ENCODE measurements around the gene CAPN3.

The CAPN3 gene

DNA sequence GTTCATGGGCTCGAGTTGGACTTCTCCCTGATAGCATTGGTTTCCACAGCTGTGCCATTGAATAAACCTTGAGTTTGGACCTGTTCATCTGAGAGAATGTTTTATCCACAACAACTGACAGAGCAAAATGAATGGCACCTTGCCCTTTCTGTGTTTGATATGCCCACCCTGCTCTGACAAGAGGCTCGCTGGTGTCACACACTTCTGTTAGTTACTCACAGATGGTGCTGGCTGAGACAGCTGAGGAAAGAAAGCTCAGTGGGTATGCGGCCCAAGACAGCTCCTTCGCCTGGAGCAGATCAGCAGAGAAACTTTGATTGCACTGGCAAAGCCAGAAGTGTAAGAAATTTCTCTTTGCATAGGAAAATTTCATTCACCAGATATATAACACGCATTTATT, 2.5 kb upstream of the CAPN3 start:
- DNase-seq (ENCODE audit: low read depth): no peak

- no peak for DNase-seq (ENCODE audit: low read depth)
Observed at GRCh38 chr15:42358141-42358540, 1.2 kb upstream of the CAPN3 start.

- DNase-seq (ENCODE audit: low read depth): no peak
Observed at GRCh38 chr15:42359985-42360384, 684 bp downstream of the CAPN3 start.

GRCh38 chr15:42360535-42361112, 1.3 kb downstream of the CAPN3 start:
- DNase-seq (ENCODE audit: low read depth): no peak

- DNase-seq (ENCODE audit: low read depth): no peak
Observed at GRCh38 chr15:42363487-42363886, 4.2 kb downstream of the CAPN3 start.

GRCh38 chr15:42363942-42364341, 4.6 kb downstream of the CAPN3 start:
- DNase-seq (ENCODE audit: low read depth): no peak

DNA sequence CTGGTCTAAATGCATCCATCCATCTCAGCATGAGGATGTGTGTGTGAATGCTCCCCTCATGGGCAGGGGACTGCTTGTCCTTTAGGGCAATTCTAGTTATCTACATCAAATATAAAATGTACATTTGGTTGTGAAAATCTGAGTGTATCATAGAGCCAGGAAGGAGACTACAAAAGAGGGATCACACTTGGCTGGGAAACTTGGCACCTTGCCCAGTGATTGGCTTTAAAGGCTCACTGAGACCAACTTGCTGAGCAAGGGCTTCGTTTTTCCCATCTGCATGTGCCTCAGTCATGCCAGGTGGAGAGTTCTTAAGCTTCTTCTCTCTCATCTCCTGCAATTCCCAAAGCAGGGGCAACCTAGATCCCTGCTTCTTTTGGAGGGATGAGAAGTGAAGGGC, 5.2 kb downstream of the CAPN3 start:
- DNase-seq (ENCODE audit: low read depth): no peak

GRCh38 chr15:42365921-42366550, 6.7 kb downstream of the CAPN3 start:
- no peak for DNase-seq (ENCODE audit: low read depth)

GRCh38 chr15:42367041-42367440, 7.7 kb downstream of the CAPN3 start:
- DNase-seq (ENCODE audit: low read depth): no peak

DNA sequence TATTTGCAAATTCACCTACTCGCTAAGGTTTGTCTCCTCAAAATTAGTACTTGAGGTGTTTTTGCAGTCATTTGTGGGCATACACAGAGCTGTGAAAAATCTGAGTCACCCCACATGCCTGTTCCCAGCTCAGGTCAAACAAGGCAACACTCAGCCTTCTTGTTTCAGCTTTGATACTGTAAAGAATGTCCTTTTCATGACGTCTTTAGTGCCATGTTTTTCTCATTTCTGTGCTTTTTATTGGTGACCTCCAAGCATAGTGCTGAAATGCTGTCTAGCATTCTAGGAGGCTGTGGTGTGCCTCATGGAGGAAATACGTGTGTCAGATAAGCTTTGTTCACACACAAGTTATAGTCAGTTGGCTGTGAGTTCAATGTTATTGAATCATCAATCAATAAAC, 8.8 kb downstream of the CAPN3 start:
- no peak for DNase-seq (ENCODE audit: low read depth)

DNA sequence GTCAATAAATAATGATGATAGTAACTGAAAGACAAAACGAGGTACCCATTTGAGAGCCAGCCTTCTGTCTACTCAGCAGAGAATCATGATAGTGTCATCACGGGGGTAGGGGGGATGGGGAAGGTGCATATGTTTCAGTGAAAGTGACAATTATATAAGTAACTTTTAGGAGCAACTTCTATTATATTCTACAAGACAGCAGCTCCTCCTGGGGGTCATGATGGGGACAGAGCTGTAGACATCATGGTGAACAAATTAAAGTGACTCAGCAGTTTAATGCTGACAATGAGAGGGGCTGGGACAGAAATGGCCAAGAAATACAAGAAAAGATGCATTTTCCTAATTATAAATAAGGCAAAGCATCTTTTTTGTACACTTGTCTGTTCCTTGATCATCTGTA, 11.8 kb downstream of the CAPN3 start:
- no peak for DNase-seq (ENCODE audit: low read depth)

GRCh38 chr15:42373274-42373673, 14.0 kb downstream of the CAPN3 start:
- DNase-seq (ENCODE audit: low read depth): no peak

DNA sequence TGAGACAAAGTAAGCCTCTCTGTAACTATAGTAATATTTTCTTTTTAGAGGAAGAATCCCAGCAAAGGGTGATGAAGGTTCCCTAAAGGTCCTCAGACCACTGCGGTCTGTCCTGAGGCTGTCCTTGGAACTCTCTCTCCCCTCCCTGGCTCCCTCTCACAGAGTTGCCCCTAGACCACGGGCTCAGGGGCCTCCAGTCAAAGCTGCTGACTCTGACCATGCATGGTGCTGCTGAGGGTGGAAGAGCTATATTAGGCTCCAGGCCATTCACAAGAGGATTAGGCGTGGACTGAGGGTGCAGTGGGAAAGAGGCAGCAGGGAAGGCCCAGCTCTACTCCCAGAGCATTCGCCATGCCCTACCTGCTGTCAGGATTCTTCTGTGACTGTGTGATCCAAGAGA, 14.6 kb downstream of the CAPN3 start:
- no peak for DNase-seq (ENCODE audit: low read depth)

- no peak for DNase-seq (ENCODE audit: low read depth)
Observed at GRCh38 chr15:42374810-42375209, 15.5 kb downstream of the CAPN3 start.

DNA sequence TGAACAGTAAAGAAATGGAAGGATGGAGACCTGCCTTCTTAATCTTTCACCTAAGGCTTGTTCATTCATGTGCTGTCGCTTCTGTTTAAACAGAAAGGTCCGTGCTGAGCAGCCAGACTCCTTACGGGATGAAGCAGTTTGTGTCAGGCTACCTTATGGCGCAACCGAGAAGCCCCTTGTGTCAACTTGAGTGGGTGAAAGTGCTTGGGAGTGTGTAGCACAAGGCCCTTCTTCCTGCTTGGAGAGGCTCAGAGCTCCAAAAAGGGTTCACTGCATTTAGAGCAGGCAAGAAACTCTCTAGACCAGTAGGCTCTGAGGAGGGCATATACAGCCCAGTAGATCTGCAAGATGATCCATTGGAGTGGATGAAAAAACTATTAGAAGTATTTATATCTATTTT, 16.0 kb downstream of the CAPN3 start:
- DNase-seq (ENCODE audit: low read depth): no peak

DNA sequence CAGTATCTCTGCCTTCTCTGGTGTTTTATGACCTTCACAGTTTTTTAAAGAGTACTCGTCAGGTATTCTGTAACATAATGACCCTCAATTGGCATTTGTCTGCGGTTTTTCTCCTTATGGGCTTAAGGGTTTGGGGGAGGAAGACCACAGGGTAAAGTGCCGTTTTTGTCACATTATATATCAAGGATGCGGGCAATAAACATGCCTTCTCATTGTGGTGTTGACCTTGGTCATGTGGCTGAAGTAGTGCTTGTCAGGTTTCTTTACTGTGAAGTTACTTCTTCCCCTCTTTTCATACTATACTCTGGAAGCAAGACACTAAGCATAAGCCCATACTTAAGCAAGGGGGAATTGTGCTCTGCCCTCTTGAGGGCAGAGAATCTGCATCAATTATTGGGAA, 16.6 kb downstream of the CAPN3 start:
- no peak for DNase-seq (ENCODE audit: low read depth)

- no peak for DNase-seq (ENCODE audit: low read depth)
Observed at GRCh38 chr15:42378011-42378410, 18.7 kb downstream of the CAPN3 start.

- DNase-seq (ENCODE audit: low read depth): no peak
Observed at GRCh38 chr15:42384597-42384996, 25.3 kb downstream of the CAPN3 start.

DNA sequence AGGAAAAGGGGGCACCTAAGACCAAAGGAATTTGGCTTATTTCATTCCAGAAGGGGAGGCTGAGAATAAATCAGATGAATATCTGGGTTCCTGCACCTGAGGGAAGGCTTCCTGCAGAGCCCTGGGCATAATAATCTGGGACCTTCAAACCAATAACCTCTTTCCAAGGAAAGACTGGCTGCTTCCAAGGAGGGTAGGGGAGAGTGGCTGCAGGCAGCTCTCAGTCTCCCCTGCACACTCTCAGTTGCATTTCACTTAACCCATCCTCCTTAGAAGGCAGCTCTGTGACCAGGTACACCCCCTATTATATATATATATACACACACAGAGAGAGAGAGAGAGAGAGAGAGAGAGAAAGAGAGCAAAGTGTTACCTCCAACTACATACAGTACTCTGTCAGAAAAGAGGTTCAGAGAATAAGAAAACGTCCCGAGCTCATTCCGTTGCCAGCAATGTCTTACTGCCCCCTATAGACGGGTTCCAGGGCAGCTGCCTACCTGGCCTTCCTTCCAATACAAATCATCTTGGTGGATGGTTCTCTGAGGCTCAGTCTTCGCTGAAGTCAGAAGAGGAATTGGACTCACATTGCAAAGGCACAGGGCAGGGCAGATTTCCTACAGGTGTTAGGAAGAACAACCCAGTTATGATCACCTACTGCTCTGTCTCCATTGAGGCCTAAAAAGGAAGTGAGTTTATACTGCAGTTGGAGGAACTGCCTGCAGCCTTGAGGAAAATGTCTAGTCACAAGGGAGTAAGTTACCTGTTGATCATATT, 26.1 kb downstream of the CAPN3 start:
- DNase-seq (ENCODE audit: low read depth): no peak

- no peak for DNase-seq (ENCODE audit: low read depth)
Observed at GRCh38 chr15:42385980-42386700, 26.8 kb downstream of the CAPN3 start.

DNA sequence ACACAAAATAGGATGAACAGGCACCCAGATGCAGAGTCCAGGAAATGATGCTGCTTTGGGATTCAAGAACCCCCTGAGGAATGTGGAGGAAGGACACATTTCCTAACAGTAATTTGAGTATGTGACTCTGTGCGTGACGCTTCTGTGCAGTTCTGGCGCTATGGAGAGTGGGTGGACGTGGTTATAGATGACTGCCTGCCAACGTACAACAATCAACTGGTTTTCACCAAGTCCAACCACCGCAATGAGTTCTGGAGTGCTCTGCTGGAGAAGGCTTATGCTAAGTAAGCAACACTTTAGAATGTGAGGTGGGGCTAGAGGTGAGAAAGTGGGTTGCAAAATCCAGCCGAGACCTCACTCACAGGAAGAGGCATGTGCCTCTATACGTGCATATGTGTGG, 28.3 kb downstream of the CAPN3 start:
- no peak for DNase-seq (ENCODE audit: low read depth)

GRCh38 chr15:42392309-42393024, 33.2 kb downstream of the CAPN3 start:
- DNase-seq (ENCODE audit: low read depth): no peak

Measured in stimulated activated CD8-positive, alpha-beta memory T cell treated with anti-CD3 and anti-CD28 coated beads, Interleukin-15, amount 100 ng/mL, for 24 hours (primary cell).